ENCODE measurements around the gene RNF123. TPM values are rescaled to one million over a fixed set of nuclear protein-coding genes. Genes with fewer than 3 reads are reported as not detected.

RNF123 gene
- total RNA-seq, 1 experiment from 2014 or later: 71.9 TPM

- TF ChIP-seq POLR2AphosphoS5 (IDR thresholded peaks at IDR 0.05; ENCODE audit: low read depth, low read length): no peak
- no peak for TF ChIP-seq FOSL1 (IDR thresholded peaks at IDR 0.05; ENCODE audit: low read depth)
- no peak for TF ChIP-seq ATF3 (IDR thresholded peaks at IDR 0.05)
Observed at GRCh38 chr3:49716169-49716568, 26.8 kb downstream of the RNF123 start (continued).

GRCh38 chr3:49716691-49717210, 27.4 kb downstream of the RNF123 start:
- Histone ChIP-seq H3K79me2 (ENCODE audit: insufficient read depth, low read length) (no peaks in the 10 kb centered on the region), H3K9me3 (ENCODE audit: control insufficient read depth in 1 of 2, insufficient read depth in 1 of 2, low read depth in 1 of 2, low read length in 2 of 2) (no peaks in the 10 kb centered on the region), H3K4me2 (ENCODE audit: low read length) (no peak overlapping the region), H3K4me1 (ENCODE audit: control insufficient read depth in 1 of 2, insufficient read depth in 2 of 2, low read length in 2 of 2) (peaks cover 0 to 13% of the 10 kb centered on the region in 2 experiments; a peak in 2 of 4 replicates), H3K36me3 (ENCODE audit: control insufficient read depth in 1 of 2, insufficient read depth in 2 of 2, low read length in 2 of 2) (peaks cover 3 to 13% of the 10 kb centered on the region in 2 experiments; a peak in 2 of 4 replicates), H3K4me3 (replicated peaks in 1 of 2; ENCODE audit: low read depth in 1 of 2, low read length in 2 of 2) (no peak overlapping the region), H3K9ac (ENCODE audit: low read length) (no peak overlapping the region), H3K27me3 (ENCODE audit: insufficient read depth, low read length) (no peaks in the 10 kb centered on the region), H3K9me2 (ENCODE audit: insufficient read depth) (no peaks in the 10 kb centered on the region), H4K20me1 (ENCODE audit: insufficient read depth) (no peaks in the 10 kb centered on the region), H3K27ac (ENCODE audit: low read depth, low read length) (no peak overlapping the region), H2AFZ (ENCODE audit: low read depth, low read length, poor library complexity, severe bottlenecking) (no peak overlapping the region)
- no peak for DNase-seq (ENCODE audit: low read depth, low spot score)
- RAD21 ChIA-PET (ENCODE audit: low non-redundant PET in 1 of 2, low total read pairs in 2 of 2, uncharacterized antibody in 2 of 2, unreplicated experiment in 2 of 2): no interaction called here
- POLR2A ChIA-PET: no interaction called here
- BruUV-seq (replicated peaks): no TSS peak
- ATAC-seq: no peak
- intact Hi-C loops (cut with micrococcal nuclease): no loop called here
- TF ChIP-seq EZH2 (IDR thresholded peaks at IDR 0.05) (no peak), SRF (IDR thresholded peaks at IDR 0.05; ENCODE audit: low read depth) (no peak), ZBTB33 (IDR thresholded peaks at IDR 0.05; ENCODE audit: extremely low read depth, insufficient replicate concordance, low read length) (no peak), ELF1 (IDR thresholded peaks at IDR 0.05; ENCODE audit: borderline replicate concordance, low read depth) (no peak), JUND (IDR thresholded peaks at IDR 0.05) (no peak), ZNF274 (IDR thresholded peaks at IDR 0.05; ENCODE audit: low read depth, low read length) (no peak), TCF7L2 (IDR thresholded peaks at IDR 0.05; ENCODE audit: borderline replicate concordance, extremely low read depth, insufficient read depth, insufficient read length) (no peak), REST (IDR thresholded peaks at IDR 0.05; ENCODE audit: low read depth) (no peak), SP1 (IDR thresholded peaks at IDR 0.05; ENCODE audit: low read depth) (no peak), RAD21 (IDR thresholded peaks at IDR 0.05; ENCODE audit: low read depth) (no peak), ATF3 (IDR thresholded peaks at IDR 0.05) (no peak), POLR2AphosphoS5 (IDR thresholded peaks at IDR 0.05; ENCODE audit: low read depth, low read length) (no peak), MAX (IDR thresholded peaks at IDR 0.05) (no peak)
- CTCF ChIA-PET: no interaction called here

All from HCT116 (cell line).